GM19240 (cell line): Measurements from ENCODE around the gene NYAP1.
"Not testable (repeated sequence)": the region's sequence is repeated elsewhere in the genome, so short reads cannot be mapped to it uniquely, and the experiment has no call there.

Experiments used
- DNase-seq: peaks from one replicate; pipeline ENCODE4 v3.0.0; 2011; ENCODE audit warnings: low spot score; ENCODE audit not compliant: insufficient read length

NYAP1 gene

GRCh38 chr7:100483090-100483721 is 521 bp upstream of the NYAP1 start:
- DNase-seq: no peak

DNA sequence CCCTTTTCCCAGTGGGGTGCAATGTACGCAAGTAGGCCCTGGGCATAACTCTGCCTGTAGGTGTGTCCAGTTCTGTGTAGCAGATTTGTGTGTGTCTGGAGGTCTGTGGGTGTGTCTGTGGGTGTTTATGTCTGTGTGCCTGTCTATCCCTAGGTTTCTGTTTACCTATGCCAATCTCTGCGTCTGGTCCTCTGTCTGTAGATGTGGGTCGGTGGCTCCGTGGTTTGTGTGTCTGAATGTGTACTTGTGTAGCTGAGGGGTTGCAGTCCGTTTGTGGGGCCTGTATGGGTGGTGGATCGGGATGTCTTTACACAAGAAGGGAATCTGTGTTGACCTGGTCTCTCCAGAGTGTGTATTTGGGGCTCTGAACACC is 932 bp downstream of the NYAP1 start:
- DNase-seq: no peak

DNA sequence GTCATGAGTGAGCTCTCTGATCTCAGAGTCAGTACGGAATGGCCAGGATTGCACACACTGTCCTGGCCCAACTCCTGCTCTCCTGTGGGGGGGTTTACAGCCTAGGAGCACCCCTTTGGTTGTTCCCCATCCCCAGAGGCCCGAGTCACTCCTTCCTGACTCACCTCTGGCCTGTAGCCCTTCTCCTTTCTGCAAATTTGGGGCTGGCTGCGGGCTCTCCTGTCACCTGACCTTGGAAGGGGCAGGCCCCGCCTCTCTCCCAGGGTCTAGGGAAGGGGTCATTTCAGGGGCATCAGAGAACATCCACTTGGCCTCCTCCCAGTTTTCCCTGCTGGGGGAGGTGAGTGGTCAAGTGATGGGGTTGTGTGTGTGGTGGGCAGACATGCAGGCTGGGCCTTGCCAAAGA is 1.7 kb downstream of the NYAP1 start:
- no peak for DNase-seq

GRCh38 chr7:100486111-100486636 is 2.4 kb downstream of the NYAP1 start:
- no peak for DNase-seq

- DNase-seq: no peak
These were observed 3.2 kb downstream of the NYAP1 start for GRCh38 chr7:100486753-100487446.

GRCh38 chr7:100488333-100489095 is 4.8 kb downstream of the NYAP1 start:
- DNase-seq: no peak

GRCh38 chr7:100489121-100489520 is 5.4 kb downstream of the NYAP1 start:
- DNase-seq: no peak

DNA sequence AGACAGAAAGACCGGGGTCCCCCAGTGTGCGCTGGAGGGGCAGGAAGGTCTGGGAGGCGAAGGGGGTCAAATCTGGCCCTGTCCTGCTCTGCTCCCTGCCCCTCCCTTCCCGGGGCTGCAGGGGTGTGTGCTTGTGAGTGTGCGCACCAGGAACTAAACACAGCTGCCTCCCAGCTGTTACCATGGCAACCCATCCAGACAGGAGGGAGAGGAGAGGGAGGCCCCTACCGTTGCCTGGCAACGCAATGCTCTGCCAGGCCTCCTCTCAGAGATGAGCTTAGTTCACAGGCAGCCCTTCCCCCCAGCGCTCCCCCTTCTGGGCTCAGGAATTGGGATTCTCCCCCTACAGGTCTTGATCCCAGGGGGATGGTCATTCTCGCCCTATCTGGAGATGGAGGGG is 6.1 kb downstream of the NYAP1 start:
- DNase-seq: peak; percentile 79

DNA sequence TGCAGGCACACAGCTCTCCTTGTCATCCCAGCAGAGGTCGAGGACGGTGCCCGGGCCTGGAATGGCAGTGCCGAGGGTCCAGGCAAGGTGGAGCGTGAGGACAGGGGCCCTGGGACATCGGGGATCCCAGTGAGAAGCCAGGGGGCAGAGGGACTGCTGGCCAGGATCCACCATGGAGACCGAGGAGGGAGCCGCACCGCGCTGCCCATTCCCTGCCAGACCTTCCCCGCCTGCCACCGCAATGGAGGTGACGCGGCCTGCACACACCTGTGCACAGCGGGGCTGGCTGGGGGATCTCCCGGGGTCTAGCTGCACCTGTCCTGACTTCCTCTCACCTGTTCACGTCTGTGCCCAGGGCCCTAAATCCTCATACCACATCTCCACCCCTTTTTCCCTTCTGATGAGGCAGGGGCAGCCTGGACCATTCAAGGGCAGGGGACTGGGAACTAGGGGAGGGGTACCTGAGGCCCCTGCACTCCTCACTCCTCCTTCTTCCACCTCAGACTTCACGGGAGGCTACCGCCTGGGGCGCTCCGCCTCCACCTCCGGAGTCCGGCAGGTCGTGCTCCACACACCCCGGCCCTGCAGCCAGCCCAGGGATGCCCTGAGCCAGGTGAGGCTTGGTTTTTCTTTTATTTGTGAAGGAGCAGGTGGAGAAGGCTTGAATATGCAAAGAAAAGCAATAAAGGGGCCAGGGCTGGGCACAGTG is 6.9 kb downstream of the NYAP1 start:
- DNase-seq: no peak

DNA sequence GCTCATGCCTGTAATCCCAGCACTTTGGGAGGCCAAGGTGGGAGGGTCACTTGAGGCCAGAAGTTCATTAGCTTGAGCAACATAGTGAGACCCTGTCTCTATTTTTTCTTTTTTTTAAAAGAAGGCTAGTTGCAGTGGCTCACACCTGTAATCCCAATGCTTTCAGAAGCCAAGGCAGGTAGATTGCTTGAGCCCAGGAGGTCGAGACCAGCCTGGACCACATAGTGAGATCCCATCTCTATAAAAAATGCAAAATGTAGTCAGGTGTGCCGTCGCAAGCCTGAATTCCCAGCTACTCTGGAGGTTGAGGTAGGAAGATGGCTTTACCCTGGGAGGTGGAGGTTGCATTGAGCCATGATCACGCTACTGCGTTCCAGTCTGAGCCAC is 7.5 kb downstream of the NYAP1 start:
- no peak for DNase-seq

DNA sequence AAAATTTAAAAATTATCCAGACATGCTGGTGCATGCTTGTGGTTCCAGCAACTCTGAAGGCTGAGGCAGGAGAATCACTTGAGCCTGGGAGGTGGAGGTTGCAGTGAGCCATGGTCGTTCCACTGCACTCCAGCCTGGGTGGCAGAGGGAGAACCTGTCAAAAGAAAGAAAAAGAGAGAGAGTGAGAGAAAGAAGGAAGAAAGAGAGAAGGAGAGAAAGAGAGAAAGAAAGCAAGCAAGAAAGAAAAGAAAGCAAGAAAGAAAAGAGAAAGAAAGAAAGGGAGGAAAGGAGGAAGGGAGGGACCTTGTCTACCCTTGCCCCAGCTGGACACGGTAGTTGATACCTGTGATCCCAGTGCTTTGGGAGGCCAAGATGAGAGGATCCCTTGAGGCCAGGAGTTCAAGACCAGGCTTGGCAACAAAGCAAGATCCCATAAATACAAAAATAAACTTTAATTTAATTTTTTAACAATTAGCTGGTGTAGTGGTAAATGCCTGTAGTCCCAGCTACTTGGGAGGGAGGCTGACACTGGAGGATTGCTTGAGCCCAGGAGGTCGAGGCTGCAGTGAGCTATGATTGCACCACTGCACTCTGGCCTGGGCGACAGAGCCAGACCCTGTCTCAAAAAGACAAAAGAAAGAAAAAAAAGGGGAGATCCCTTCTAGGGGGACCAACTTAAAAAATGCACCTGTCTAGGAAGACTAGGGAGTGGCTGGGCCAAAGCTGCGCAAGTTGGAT is 9.2 kb downstream of the NYAP1 start:
- no peak for DNase-seq

DNA sequence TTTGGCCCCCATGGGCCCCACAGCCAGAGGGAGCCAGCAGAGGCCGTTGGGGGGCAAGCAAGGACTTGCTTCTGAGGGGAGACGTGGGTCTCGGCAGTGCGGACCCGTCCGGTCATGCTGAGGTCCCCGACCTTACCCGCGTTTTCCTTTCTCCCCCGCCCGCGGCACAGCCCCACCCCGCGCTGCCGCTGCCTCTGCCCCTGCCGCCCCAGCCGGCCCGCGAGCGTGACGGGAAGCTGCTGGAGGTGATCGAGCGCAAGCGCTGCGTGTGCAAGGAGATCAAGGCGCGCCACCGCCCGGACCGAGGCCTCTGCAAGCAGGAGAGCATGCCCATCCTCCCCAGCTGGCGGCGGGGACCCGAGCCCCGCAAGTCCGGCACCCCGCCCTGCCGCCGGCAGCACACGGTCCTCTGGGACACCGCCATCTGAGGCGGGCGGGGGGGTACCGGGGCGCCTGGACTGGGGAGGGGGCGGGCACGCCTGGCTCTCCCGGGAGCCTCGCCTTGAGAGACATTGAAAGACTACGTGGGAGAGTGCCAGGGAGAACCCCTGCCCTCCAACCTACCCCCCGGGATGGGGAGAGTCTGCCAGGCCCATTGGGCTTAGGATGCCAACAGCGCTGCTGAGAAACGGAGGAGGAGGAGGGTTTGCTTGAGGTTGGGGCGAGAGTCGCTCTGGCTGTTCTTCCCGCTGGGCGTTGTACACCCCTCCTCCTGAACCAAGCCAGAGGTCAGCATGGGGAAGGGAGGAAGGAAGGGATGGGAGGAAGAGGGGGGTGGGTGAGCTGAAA is 9.9 kb downstream of the NYAP1 start:
- DNase-seq: no peak

DNA sequence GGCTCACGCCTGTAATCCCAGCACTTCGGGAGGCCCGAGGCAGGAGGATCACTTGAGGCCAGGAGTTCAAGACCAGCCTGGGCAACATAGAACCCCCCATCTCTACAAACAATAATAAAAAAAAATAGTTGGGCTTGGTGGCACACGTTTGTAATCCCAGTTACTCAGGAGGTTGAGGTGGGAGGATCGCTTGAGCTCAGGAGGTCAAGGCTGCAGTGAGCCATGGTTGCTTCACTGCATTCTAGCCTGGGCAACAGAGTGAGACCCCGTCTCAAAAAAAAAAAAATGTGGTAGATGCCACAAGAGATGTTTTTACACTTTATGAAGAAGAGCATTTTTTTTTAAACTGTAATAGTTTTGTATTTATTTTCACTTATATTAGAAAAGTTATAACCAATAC is 12.8 kb downstream of the NYAP1 start:
- DNase-seq: no peak

DNA sequence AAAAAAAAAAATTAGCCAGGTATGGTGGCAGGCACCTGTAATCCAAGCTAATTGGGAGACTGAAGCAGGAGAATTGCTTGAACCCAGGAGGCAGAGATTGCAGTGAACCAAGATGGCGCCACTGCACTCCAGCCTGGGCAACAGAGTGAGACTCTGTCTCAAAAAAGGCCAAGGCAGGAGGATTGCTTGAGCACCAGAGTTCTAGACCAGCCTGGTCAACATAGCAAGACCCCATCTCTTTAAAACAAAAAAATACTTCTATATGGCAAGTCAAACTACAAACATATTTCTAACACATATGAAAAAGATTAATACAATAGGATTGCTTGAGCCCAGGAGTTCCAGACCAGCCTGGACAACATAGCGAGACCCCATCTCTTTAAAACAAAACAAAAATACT is 17.0 kb downstream of the NYAP1 start:
- DNase-seq: not testable (repeated sequence)

- DNase-seq: not testable (repeated sequence)
These were observed 20.3 kb downstream of the NYAP1 start for GRCh38 chr7:100504031-100504430.

DNA sequence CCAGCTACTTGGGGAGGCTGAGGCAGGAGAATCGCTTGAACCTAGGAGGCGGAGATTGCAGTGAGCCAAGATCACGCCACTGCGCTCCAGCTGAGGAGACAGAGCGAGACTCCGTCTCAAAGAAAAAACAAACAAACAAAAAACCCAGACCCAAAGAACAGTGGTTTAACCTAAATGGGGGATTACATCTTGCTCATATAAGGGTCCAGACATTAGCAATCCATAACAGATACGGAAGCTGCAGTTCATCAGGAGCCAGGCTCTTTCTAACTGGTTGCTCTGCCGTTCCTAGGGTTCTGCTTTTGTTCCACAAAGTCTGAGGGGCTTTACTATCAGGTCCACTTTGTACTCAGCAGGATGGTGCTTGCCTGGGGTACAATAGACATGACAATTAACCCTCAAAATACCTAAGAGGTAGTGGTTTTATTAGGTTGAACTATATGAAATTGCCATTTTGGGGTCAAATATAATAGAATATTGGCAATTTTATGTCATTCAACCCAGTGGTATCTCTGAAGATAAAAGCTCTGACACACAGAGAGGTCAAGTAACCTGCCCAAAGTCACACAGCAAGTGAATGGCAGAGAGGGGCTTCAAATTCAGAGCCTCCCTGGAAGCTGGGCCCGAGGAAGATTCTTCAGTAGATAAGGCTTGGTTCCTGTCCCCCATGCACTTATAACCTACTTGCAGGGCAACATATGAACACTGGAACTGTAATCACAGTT is 21.3 kb downstream of the NYAP1 start:
- no peak for DNase-seq

DNA sequence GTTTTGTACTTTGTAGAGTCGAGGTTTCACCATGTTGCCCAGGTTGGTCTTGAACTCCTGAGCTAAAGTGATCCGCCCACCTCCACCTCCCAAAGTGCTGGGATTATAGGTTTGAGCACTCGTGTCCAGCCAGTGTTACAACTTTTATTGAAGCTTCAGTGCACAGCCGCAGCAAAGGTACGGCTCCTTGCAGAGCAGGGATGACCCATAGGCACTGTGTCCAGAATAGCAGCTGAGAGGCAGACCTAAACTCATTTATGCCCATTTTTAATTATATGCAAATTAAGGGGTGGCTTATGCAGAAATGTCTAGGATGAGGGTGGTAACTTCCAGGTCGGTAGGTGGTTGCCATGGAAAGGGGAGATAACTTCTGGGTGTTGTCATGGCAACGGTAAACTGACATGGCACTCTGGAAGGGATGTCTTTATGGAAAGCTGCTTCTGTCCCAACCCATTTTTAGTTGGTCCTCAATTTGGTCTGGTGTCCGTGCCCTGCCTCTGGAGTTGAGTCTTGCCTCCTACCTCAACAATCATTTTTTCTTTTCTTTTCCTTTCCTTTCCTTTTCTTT is 22.7 kb downstream of the NYAP1 start:
- no peak for DNase-seq

DNA sequence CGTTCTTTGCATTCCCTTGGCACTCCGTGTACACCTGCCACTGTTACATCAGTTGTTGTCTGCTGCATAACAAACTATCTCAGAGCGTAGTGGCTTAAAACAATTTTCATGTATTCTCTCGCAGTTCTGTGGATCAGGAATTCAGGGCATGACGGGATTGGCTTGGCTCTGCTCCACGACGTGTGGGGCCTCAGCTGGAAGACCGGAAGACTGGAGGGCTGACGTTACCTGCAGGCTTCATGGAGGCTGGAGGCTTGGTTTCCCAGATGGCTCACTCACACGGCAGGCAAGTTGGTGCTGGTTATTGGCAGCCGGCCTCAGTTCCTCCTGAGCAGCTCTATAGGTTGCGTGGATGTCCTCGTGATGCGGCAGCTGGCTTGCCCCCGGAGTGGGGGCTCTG is 25.5 kb downstream of the NYAP1 start:
- DNase-seq: no peak
